G401.6 (cell line): Measurements from ENCODE around the gene SORBS1.

Experiments
- FAIRE-seq: peaks from 2 replicates; lab custom pipeline; 2012; peaks lifted over from hg19 to GRCh38; lab: Jason Lieb, UNC

The SORBS1 gene

DNA sequence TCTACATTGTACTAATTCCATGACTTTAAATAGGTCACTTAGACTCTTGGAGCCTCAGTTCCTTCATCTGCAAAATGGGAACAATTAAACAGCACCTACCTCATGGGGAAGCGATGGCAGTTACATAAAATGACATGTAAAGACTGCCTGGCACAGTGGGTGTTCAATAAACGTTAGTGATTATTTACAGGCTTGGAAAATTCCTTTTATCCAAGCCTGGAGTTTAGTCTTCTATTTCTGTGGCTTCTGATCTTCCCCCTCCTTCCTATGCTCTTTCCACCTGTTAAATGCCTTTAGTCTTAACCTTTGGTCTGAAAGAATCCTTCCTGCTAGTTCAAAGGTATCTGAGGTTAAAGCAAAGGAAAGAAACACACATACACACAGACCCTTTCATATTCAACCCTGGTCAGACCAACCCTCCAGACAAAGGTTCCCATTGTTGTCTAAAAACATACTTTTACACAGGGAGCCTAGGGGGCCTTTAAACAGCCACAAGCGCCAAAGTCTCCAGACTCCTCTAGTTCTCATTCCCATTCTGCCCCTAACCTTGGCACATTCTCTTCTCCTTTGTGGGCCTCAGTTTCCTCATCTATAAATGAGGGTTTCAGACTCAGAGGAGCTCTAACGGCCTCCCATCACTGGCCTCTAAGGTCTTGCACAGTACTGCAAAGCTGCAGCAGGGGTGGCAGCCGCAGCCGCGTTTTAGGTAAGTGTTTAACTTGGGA lies 21.4 kb downstream of the SORBS1 start:
- FAIRE-seq = no peak

DNA sequence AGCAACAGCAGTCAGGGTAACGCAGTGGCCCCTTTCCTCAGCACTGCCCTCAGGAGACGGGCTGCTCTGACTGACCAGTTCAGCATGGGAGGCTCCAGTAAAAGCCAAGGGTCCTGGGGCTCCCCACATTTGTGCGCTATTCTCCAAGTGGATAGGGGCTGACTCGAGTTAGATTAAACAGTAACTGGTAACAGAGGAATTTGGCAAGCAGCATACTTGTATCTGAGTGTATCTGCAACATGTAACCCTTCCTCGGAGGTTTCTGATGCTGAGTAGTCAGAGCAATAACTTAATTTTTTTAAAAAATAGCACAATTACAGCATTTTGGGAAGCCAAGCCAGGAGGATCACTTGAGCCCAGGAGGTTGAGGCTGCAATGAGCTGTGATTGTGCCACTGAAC lies 22.8 kb downstream of the SORBS1 start:
- no peak for FAIRE-seq

DNA sequence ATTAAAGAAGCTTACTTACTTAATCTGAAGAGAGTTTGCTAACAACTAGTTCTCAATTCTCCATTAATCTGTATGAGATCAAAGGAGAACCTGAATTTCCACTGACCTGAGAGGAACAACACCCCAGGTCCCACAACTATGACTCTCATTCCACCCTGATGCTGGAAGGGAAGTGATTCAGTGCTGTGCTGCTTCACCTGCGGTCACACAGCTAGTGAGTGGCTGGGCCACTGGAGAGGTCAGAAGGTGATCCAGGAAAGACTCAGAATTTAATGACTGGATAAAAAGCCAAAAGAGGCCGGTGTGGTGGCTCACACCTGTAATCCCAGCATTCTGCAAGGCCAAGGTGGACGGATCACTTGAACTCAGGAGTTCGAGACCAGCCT lies 23.6 kb downstream of the SORBS1 start:
- FAIRE-seq = no peak

DNA sequence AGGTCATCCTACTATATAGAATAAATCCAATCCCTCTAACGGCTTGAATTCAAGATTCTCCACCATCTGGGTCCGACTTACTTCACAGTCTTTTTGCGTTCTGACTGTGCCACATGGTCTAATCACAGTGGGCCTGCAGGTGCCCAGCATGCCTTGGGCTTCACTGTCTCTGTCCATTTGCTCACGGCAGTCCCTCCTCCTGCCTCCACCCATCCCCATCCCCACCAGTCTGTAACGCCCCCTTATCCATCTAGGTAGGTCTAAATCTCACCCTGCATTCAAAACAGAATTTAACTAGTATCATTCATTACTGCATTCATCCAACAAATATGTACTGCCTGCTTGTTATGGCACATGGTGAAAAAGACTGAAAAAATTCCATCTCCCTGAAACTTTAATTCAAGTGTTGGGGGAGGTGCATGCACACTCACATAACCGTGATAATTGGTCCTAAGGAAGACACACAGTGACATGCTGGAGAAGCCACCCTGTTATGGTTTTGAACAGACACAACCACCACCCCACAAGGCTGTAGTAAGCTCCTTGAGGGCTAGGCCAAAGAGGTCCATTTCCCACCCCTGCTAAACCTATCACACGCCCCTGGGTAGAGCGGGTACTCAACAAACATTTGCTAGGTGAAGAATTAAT lies 24.2 kb downstream of the SORBS1 start:
- FAIRE-seq = no peak

DNA sequence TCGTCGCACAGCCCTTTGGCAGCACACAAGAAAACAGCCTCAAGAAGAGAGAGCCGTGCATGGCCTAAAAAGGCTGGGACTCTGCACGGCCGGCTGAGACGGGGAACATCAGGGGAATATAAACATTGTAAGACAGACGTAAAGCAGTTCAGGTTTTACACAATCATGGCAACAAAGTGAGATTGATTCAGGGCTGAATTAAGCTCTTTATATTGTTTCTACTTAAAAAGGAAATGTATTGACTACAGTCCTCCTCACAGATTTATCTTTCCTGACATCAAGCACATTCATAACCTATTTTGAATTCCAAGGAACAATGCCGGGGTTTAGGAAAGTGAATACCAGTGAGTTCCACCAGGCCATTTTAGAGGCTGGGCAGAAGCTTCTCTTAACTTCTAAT lies 25.2 kb downstream of the SORBS1 start:
- no peak for FAIRE-seq

DNA sequence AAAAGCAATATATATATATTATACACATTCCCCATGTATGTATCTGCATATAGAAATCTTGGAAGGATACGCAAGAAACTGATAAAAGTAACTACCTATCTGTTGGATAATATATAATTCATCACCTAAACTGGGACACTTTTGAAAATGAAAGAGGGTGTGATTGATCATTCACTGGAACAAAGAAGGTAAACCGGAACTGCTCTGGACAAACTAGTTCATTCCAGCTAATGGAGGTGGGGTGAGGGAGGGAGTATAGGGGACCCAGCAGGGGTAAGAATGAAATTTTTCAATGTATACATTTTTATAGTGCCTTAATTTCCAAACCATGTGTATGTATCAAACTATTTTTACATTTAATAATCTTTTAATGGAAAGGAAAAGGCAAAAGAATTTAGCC lies 25.6 kb downstream of the SORBS1 start:
- FAIRE-seq = no peak

DNA sequence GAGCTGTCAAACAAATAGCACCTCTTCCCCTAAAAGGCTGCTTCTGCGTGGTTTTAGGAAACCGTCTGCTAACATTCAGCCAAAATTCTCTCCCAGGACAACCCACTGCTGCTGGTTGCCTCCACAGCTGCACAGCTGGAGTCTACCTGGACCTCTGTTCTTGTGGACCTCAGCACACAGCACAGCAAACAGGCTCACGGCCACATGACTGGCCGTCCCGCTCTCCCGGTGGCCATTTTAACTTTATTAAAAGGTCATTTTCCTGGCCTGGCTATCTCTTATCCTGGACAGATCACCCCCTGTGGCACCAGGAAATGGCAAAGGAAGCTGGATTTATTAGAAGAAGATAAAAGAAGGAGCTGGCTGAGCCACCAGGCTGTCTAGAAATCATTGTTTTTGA lies 27.6 kb downstream of the SORBS1 start:
- no peak for FAIRE-seq

DNA sequence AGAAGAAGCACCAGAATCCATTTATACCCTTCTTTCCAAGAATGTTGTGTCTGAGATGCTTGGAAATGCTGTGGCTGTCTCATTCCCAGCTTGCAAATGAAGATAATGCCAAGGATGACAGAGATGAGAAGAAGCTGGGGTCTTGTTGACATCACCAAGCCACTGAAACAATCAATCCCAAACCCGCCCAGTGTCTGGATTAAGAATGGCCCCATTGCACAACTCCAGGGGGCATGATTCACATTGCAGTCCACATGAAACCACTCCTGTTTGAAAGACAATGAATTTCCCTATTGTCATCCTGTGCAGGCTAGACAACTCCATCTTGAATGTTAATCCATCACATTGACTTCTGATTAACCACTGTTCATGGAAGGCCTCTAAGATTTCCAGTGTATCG lies 28.6 kb downstream of the SORBS1 start:
- no peak for FAIRE-seq

DNA sequence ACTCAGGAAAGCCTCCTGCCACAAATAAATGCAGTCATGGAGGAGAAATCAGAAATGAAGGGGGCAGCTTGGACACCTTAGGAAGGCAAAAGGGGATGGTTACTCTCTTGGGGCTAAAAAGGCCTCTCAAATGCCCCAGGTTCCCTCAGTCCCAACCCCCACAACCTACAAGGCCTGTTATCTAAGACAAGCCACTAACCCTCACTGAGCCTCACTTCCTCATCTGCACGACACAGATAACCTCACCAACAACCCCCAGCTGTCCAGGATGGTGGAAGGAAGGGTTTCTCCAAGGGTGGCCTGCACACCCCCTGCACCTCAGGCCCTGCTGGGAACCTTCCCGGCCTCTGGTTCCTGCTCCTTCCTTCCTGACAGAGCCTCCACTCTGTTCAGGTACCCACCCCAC lies 29.2 kb downstream of the SORBS1 start:
- no peak for FAIRE-seq

DNA sequence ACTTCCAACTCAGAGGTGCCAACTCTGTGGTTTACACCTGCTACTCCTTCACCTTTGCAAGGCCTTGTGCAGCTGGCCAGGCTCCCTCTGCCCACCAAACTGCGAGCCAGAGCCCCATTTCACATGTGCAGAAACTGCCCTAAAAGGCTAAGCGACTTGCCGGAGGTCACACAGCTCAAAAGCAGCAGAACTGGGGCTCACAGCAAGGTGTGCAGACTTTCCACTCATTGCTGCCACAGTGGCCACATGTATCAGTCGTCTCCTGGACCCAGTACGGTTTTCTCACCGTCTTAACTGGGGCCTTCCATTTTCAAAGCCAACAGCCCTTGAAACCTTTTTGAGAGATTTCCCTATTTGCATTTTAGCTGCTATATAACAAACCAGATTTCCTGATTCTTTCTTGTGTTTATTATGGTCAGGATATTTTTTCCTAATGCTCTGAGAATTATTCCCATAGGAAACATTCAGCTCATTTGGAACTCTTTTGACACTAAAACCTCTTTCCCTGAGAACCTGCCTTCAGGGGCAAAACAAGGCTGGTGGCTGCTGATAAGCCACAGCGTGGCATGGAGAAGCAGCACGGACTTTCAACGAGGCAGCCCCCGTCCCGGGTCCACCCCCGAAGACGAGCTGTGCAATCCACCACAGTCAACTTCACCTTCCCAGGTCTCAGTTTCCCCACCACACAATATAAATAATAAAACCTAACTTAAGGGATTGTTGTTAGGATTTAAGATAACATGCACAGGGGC lies 29.9 kb downstream of the SORBS1 start:
- FAIRE-seq = no peak

DNA sequence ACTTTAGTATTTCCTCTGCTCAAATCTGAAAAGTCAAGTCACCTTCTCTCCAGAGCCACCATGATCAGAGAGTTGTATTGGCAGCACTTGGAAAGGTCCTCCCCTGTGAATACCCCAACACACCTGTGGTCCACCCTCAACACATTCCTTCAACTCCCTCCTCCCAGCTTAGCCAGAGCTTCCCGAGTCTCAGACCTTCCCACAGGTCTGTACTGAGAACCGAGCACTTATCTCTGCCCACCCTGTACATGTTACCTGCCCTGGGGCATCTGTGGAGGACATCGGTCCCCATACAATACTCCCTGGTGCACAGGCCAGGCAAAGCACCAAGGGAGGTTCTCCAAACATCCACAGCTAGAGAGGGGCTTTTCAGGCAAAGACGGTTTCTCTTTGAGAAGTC lies 30.6 kb downstream of the SORBS1 start:
- no peak for FAIRE-seq

DNA sequence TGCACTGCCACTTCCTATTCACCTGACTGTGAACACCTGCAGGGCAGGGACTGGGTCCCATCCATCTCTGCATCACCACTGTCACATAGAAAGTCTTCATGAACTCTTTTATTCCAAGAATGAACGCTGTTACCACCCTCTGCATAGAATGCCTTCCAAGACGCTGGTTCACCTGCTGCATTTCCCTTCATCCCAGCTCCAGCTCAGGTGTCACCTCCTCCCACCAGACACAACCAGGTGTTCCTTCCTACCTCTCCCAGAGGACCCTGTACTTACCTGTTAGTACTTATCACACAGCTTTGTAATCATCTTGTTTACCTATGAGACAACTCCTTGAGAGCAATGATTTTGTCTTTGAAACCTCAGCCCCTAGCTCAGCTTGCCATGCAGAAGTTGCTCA lies 31.1 kb downstream of the SORBS1 start:
- no peak for FAIRE-seq

DNA sequence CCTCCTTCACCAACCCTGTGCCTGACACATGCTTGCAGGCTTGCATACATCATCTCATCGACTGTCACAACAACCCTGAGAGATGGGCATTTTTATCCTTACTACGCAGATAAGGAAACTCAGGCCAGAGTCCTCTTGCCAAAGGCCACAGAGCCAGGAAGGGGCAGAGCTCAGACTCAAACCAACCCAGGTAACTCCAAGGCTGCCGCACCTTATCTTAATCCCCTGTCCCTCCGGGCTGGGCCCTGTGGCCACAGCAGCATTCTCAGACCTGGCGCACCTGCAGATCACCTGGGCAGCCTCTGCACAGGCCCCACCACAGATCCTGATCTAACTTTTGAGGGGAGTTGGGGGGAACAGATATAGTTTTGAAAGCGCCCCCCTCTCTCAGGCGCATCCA lies 35.1 kb downstream of the SORBS1 start:
- no peak for FAIRE-seq

DNA sequence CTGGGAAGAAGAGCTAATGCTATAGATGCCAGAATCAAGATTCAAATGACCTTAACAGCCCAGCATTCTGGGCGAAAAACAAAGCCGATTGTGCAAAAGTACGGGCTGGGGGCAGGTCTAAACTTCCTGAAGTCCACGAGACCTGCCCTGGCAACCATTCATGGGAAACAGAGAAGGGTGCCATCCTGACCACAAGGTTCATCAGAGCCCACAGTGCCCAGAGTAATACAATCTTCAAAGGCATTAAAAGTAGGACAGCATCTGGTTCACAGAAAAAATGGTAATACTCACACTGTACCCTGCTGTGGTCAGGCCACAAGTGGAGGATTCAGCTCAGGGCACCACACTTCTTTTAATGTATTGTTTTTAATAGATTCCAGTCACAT lies 36.1 kb downstream of the SORBS1 start:
- no peak for FAIRE-seq

DNA sequence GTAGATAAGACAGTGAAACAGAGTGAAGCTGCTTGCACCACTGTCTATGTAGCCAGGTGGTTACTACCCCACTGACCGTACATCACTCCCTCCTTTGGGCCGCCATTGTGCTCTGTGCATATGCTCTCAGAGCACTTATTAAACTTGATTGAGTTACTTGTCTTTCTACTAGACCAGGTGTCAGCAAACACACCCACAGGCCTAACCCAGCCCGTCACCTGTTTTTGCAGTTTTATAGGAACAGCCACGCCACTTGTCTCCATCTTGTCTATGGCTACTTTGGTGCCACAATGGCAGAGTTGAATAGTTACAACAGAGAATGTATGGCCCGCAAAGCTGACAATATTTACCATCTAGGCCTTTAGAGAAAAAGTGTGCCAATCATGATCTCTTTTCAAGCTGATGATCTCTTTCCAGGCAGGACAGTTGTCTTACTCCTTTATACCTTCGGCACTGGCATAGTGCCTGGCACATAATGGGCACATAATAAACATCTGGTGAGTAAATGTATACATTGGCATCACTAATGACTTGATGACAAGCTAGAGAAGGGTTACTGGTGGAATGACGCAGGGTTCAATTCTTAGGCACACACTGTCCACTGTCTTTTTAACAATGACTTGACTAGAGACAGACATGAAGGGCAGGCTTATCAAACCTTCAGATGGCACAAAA lies 36.7 kb downstream of the SORBS1 start:
- no peak for FAIRE-seq

DNA sequence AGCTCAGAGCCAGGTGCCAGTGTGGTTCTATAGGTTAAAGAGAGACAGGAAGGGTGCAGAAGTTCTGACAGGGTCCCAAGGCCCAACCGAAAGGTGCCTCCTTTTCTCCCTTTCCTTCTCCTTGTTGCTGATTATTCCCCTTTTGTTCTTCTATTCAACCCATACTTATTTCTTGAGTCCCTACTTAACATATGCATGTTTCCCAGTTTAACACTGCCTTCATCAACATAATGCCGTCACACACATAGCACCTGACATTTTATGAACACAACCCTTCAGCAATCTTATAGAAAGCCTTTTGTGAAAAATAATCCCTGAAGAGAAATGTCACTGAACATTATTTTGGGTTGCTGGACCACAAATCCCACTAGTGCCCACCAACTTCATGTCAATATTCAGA lies 39.1 kb downstream of the SORBS1 start:
- no peak for FAIRE-seq

DNA sequence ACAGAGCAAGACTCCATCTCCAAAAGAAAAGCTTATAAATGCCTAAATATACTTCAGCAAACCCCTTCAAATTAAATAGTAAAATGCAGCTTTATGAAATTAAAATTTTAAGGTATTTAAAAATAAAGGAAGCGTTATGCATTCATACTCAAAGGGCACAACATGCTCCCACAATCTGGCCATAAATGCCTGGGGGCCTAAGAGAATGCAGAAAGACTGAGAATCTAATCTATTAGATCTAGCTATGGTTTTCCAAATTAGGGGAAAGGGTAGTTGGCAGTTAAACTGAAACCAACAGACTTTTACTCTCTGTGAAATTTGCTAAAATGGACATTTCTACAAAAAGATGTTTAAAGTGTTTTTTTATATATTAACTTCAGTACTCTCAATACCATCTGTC lies 40.6 kb downstream of the SORBS1 start:
- no peak for FAIRE-seq

DNA sequence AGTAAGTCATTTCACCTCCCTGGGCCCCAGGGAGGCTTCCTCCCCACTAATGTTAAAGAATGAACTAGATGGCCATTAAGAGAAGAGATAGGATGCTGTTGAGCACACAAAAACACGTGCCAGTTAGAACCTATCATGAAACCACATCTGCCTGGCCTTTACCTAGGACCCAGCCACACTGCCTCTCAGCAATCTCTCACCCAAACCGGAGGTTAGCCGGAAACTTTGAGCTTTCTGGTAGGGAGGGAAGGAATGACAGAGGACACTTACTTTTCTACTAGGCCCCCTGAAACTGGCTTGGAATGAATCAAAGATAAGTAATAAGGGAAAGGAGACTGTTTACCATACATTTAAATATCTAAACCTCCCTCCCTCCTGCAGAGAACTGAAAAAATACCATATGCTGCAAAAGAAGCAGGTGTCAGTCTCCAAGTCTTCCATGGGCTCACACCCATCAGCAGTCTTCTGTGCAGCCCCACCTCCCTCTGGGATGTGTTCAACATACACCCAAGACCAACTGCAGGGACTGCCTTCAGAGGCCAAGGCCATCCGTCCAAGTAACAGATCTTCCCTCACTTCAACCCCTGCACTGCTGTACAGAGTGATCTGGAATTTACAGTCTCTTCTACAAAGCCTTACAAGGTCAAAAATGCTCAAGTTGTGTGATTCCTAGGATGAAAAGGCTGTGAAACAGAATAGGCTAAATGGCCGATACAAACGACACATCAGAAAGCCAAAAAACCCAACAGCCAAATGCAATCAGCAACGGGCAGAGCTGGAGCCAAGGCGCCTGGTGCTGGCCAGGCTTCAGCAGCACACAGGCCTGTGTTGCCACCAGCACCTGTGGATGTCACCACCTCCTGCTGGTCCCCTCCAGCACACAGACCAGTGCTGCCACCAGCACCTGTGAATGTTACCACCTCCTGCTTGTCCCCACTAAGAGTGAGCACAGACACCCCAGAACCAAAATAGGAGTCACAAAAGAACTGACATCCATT lies 42.4 kb downstream of the SORBS1 start:
- FAIRE-seq = no peak

DNA sequence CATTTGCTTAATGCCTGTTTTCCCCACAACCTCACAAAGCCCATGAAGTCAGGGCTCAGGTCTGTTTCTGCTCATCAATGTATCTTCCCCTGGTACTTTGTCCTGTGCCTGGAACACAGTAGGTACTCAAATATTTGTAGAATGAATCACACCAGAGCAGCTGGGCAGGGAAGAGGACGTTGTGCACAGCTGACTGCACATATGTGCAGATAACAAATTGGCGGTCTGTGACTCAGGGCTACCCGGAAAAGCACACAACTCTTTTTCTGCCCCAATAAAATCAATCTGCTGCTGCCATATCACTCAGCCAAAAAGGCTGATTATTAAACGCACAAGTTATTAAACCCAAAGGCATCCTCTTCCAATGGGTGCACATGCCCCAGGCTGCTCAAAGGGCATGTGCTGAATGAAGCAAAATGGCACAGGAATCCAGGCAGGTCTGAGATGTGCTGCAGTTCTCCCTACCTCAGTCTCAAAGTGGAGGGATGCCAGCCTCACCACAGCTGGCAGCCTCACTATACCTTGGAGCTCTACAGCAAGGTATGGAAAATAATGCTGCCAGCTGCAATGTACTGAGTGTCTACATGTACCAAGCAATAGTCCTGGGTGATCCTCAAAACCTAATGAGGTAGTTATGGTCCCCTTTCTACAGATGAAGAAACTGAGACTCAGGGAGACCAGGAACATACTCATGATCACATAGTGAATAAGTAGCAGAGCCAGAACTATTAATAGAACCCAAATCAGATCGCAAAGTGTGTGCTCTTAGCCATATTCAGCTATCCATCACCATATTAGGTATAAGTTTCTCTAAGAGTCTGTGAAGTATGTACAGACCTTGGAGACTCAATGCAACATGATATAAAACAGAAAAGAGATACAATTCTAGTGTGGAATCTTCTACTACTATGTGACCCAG lies 43.4 kb downstream of the SORBS1 start:
- no peak for FAIRE-seq

DNA sequence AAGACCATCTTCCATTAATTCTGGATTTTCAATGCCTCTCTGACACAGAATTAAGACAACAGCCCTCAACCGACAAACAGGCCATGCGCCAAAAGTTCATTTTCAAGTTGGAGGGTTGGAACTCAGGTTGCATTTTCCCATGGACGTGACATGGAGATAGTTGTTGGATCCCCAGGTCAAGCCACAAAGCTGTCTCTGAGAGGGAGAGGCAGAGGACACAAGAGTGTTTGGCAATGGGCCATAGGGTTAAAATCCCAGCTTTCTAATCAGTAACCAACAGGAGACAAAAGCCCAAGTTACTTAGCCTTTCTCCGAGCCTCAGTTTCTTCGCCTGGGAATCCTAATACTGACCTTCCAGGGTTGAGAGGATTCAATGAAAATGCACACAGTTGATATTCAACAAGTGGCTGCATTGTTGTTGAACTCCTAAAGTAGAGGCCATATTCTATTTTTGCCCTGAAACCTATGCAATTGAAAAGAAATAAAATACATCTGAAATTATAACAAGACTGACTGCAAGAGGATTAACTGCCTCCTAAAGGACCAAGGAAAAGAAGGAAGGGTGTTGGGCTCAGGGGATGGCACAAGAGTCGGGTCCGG lies 44.3 kb downstream of the SORBS1 start:
- no peak for FAIRE-seq
